Spleen (tissue), 7 donors: Measurements from ENCODE around the gene FXYD6.
"Not testable (repeated sequence)": the region's sequence is repeated elsewhere in the genome, so short reads cannot be mapped to it uniquely, and the experiment has no call there.

Source experiments
- CTCF ChIP-seq, 11 experiments: fragments of 200-600 bp in 7 of 11; fragments of 450-650 bp in 4 of 11; sonication (generic) in 4 of 11; IDR thresholded peaks in 8 of 11; conservative IDR thresholded peaks in 3 of 11; 1 replicate in 7 of 11; 2 replicates in 4 of 11; pipeline versions ENCODE4 v1.4.0 to v1.8.0; 2016 to 2021; ENCODE audit warnings: antibody characterized with exemption in 11 of 11, inconsistent platforms in 4 of 11, mild to moderate bottlenecking in 1 of 11
- POLR2A ChIP-seq, 3 donors: fragments of 450-650 bp; IDR thresholded peaks; one replicate each; pipeline ENCODE4 v1.5.1; 2017; ENCODE audit warnings: antibody characterized with exemption in 3 of 3, mild to moderate bottlenecking in 1 of 3
- donor health status: DM: no; HTN: no; CAD: no; lungs with moderate emphysema.
- donor health status: DM: no; HTN: no; CAD: no.
- donor health status: DM: no; HTN: no; CAD: no.

- TF ChIP-seq CTCF (IDR thresholded peaks at IDR 0.05 in 8 of 11, conservative IDR thresholded peaks at IDR 0.05 in 3 of 11); POLR2A (IDR thresholded peaks at IDR 0.05): not testable (repeated sequence)
Observed at GRCh38 chr11:117865546-117865945, 10.9 kb downstream of the FXYD6 start.
